Measurements from ENCODE around the gene NSMCE1. TPM values are rescaled to one million over a fixed set of nuclear protein-coding genes. Genes with fewer than 3 reads are reported as not detected.
A peak's percentile ranks its signal among the peaks of the same experiment; 100 is the strongest.

The NSMCE1 gene
- total and polyA plus RNA-seq, 4 donors, result 16.5 to 39.0 (median 21.7) TPM

DNA sequence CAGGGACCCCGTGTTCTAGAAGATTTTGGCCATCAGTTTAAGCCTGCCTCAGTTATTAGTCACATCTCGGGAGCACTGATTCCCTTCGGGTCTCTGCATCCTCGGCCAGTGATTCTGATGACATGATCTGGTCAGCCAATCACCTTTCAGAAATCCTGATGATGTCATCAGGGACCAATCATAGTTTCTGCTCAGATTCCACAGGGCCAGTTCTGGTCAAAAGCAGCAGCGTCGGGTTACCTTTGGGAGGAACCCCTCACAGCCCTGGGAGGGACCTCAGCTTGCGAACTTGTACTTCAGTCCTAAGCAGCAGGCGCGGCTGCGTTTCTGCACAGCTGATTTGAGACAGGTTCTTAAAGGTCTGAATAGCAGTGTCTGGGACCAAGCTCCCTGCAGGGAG is 51.3 kb downstream of the NSMCE1 start:
- H3K36me3 ChIP-seq (ENCODE audit: control insufficient read depth in 4 of 4, insufficient read depth in 3 of 4, low read depth in 1 of 4, low read length in 3 of 4), result peaks cover 8 to 14% (median 13%) of the 10 kb centered on the region in 4 donors
- H3K4me3 ChIP-seq (ENCODE audit: low read depth in 1 of 3, low read length in 3 of 3), result no peak overlapping the region
- WGBS, result 60% methylated on average over 10 of the region's 10 CpGs
- H3K27ac ChIP-seq (ENCODE audit: low read depth in 1 of 2, low read length in 2 of 2), result peak overlapping the region; percentile 94 to 95
- no peaks in the 10 kb centered on the region for H3K27me3 ChIP-seq (ENCODE audit: control insufficient read depth in 4 of 4, insufficient read depth in 4 of 4, low read length in 3 of 4)
- peak overlapping the region in 1 of 2 donors; percentile 37 for H3K9ac ChIP-seq (ENCODE audit: low read depth in 1 of 2, low read length in 2 of 2)
- DNase-seq (ENCODE audit: low spot score), result no peak
- H3K4me1 ChIP-seq (ENCODE audit: control insufficient read depth in 4 of 4, insufficient read depth in 4 of 4, low read length in 3 of 4), result peaks cover 8 to 62% (median 41%) of the 10 kb centered on the region in 4 donors
- H3K9me3 ChIP-seq (ENCODE audit: control insufficient read depth in 4 of 4, low read length in 3 of 4), result no peaks in the 10 kb centered on the region
- TF ChIP-seq RAD21 (IDR thresholded peaks at IDR 0.05) (peak in 1 of 2 donors; percentile 9), RXRA (IDR thresholded peaks at IDR 0.05) (peak in 1 of 2 donors; percentile 25), SP1 (IDR thresholded peaks at IDR 0.05) (peak; percentile 26), NR2F2 (IDR thresholded peaks at IDR 0.05) (no peak), JUND (IDR thresholded peaks at IDR 0.05) (peak in 1 of 2 donors; percentile 17)

DNA sequence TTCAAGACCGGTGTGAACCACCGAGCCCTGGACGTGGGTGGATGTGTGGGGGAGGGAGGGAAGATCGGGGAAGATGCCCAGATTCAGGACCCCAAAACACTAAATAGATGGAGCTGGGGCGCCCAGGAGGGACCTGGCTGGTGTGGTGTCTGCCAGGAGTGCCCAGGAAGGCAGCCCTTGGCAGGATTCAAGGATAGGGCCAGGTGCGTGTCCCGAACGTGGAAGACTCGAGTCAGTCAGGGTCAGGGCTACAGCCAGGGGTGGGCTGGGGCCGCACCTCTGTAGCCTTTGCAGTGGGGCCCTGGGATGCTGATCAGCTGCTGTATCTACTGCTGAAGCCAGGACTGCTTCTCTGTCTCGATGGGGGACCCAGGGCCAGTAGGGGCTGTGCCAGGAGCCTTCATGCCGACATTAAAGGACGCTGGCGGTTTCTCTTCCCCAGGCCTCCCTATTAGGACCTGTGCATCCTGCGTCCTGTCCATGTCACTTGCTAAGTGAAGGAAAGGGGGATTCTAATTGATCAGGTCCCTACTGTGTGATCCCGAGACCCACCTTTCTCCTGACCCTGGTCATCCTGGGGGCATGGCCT is 52.2 kb downstream of the NSMCE1 start:
- peaks cover 8 to 14% (median 13%) of the 10 kb centered on the region in 4 donors for H3K36me3 ChIP-seq (ENCODE audit: control insufficient read depth in 4 of 4, insufficient read depth in 3 of 4, low read depth in 1 of 4, low read length in 3 of 4)
- H3K27ac ChIP-seq (ENCODE audit: low read depth in 1 of 2, low read length in 2 of 2), result peak overlapping the region; percentile 94 to 95
- no peaks in the 10 kb centered on the region for H3K27me3 ChIP-seq (ENCODE audit: control insufficient read depth in 4 of 4, insufficient read depth in 4 of 4, low read length in 3 of 4)
- H3K9me3 ChIP-seq (ENCODE audit: control insufficient read depth in 4 of 4, low read length in 3 of 4), result no peaks in the 10 kb centered on the region
- no peak for DNase-seq (ENCODE audit: low spot score)
- peak overlapping the region in 1 of 2 donors; percentile 95 for H3K9ac ChIP-seq (ENCODE audit: low read depth in 1 of 2, low read length in 2 of 2)
- TF ChIP-seq RXRA (IDR thresholded peaks at IDR 0.05) (peak in 1 of 2 donors; percentile 8), SP1 (IDR thresholded peaks at IDR 0.05) (no peak)
- WGBS, result 68% methylated on average over 16 of the region's 16 CpGs
- H3K4me3 ChIP-seq (ENCODE audit: low read depth in 1 of 3, low read length in 3 of 3), result peak overlapping the region; percentile 41 to 67 (median 53)
- peaks cover 6 to 58% (median 39%) of the 10 kb centered on the region in 4 donors for H3K4me1 ChIP-seq (ENCODE audit: control insufficient read depth in 4 of 4, insufficient read depth in 4 of 4, low read length in 3 of 4)

DNA sequence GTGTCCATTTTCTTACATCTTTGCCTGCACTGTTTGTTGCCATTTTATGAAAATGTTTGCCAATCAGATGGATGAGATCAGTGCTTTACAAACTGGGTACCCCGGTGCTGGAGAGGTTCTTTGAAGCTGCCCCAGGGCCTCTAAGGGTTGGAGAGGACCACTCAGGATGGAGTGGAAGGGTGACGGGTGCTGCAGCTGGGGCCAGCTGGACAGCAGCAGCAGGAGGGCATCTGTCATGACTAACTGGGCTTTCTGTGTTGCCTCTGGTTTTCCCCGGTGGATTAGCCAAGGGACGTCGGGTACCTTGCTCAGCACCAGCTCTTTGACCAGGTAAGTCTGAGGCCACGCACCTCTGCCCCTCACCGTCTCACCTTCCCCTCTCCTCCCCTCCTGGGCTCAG is 52.9 kb downstream of the NSMCE1 start:
- Histone ChIP-seq H3K27me3 (ENCODE audit: control insufficient read depth in 4 of 4, insufficient read depth in 4 of 4, low read length in 3 of 4) (no peaks in the 10 kb centered on the region), H3K9ac (ENCODE audit: low read depth in 1 of 2, low read length in 2 of 2) (peak overlapping the region; percentile 56 to 95), H3K9me3 (ENCODE audit: control insufficient read depth in 4 of 4, low read length in 3 of 4) (no peaks in the 10 kb centered on the region), H3K4me1 (ENCODE audit: control insufficient read depth in 4 of 4, insufficient read depth in 4 of 4, low read length in 3 of 4) (peaks cover 6 to 56% (median 35%) of the 10 kb centered on the region in 4 donors), H3K36me3 (ENCODE audit: control insufficient read depth in 4 of 4, insufficient read depth in 3 of 4, low read depth in 1 of 4, low read length in 3 of 4) (peaks cover 7 to 14% (median 11%) of the 10 kb centered on the region in 4 donors), H3K4me3 (ENCODE audit: low read depth in 1 of 3, low read length in 3 of 3) (peak overlapping the region; percentile 41 to 67 (median 53)), H3K27ac (ENCODE audit: low read depth in 1 of 2, low read length in 2 of 2) (peak overlapping the region; percentile 94 to 95)
- TF ChIP-seq FOXA1 (IDR thresholded peaks at IDR 0.05), result no peak
- peak; percentile 9 for TF ChIP-seq YY1 (IDR thresholded peaks at IDR 0.05)
- TF ChIP-seq GABPA (IDR thresholded peaks at IDR 0.05 in 1 of 2, conservative IDR thresholded peaks at IDR 0.05 in 1 of 2), result no peak
- TF ChIP-seq, protein P1, sequence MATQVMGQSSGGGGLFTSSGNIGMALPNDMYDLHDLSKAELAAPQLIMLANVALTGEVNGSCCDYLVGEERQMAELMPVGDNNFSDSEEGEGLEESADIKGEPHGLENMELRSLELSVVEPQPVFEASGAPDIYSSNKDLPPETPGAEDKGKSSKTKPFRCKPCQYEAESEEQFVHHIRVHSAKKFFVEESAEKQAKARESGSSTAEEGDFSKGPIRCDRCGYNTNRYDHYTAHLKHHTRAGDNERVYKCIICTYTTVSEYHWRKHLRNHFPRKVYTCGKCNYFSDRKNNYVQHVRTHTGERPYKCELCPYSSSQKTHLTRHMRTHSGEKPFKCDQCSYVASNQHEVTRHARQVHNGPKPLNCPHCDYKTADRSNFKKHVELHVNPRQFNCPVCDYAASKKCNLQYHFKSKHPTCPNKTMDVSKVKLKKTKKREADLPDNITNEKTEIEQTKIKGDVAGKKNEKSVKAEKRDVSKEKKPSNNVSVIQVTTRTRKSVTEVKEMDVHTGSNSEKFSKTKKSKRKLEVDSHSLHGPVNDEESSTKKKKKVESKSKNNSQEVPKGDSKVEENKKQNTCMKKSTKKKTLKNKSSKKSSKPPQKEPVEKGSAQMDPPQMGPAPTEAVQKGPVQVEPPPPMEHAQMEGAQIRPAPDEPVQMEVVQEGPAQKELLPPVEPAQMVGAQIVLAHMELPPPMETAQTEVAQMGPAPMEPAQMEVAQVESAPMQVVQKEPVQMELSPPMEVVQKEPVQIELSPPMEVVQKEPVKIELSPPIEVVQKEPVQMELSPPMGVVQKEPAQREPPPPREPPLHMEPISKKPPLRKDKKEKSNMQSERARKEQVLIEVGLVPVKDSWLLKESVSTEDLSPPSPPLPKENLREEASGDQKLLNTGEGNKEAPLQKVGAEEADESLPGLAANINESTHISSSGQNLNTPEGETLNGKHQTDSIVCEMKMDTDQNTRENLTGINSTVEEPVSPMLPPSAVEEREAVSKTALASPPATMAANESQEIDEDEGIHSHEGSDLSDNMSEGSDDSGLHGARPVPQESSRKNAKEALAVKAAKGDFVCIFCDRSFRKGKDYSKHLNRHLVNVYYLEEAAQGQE (IDR thresholded peaks at IDR 0.05), result peak; percentile 75
- 33% methylated on average over 7 of the region's 7 CpGs for WGBS
- no peak for DNase-seq (ENCODE audit: low spot score)
